IPS DF 6.9 (cell line): Measurements from ENCODE around the gene ARPP21.

Experiments
- DNase-seq: peaks from one replicate; pipeline ENCODE4 v3.0.0-alpha.2; 2013; ENCODE audit warnings: low read depth, low spot score
- H3K27ac ChIP-seq: one replicate; pipeline ENCODE4 v1.5.1; 2013; ENCODE audit warnings: low read length, control low read depth
- H3K27me3 ChIP-seq: 2 replicates; pipeline ENCODE4 v1.6.1; 2013; ENCODE audit warnings: mild to moderate bottlenecking, low read length; ENCODE audit not compliant: control insufficient read depth, insufficient read depth
- H3K36me3 ChIP-seq: 2 replicates; pipeline ENCODE4 v1.6.1; 2013; ENCODE audit warnings: low read length; ENCODE audit not compliant: control insufficient read depth, insufficient read depth
- H3K4me1 ChIP-seq: 2 replicates; pipeline ENCODE4 v1.6.1; 2013; ENCODE audit warnings: low read length; ENCODE audit not compliant: control insufficient read depth, insufficient read depth
- H3K4me3 ChIP-seq: 2 replicates; pipeline ENCODE4 v1.5.1; 2013; ENCODE audit warnings: mild to moderate bottlenecking, low read length
- H3K9me3 ChIP-seq: 2 replicates; pipeline ENCODE4 v1.6.1; 2013; ENCODE audit warnings: low read length, inconsistent platforms; ENCODE audit not compliant: control insufficient read depth, insufficient read depth
- WGBS: extraction: QIAGEN DNeasy Blood & Tissue Kit; methylation state at CpG from one replicate; pipeline ENCODE4 v1.1.7; 2013; ENCODE audit warnings: mixed read lengths, missing lambda C conversion rate; ENCODE audit not compliant: insufficient read length, insufficient coverage; 5-methylcytosine and 5-hydroxymethylcytosine counted together

Gene ARPP21

DNA sequence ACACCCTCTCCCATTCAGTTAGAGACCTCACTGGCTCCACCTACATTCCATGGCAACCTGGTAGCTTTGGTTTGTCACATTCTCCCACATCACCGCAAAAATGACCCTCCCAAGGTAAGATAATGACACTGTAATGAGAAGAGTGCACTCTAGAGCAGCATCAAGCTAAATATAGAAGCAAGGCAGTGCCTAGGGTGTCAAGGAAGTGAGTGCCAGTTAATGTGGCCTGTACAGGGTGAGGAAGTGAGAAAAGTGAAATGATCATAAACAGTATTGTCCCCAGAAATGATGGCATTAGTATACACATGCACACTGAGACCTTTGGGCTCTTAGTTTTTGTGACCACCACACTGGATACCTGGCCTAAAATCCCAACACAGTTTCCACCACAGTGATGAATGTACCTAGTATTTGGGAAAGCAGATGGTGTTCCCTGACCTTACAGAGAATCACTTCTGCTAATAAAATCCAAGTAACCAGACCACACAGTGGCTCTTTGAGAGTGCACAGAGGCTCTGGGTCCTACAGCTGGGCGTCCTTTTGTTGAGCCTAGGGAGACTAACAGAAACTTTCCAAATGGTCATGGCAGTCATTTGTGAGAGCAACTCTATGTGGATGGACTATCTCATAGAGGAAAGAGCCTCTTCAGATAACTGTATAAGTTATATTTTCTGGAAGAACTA, 106.6 kb downstream of the ARPP21 start:
- Histone ChIP-seq H3K36me3 (no peaks in the 10 kb centered on the region), H3K9me3 (no peaks in the 10 kb centered on the region), H3K27ac (no peak overlapping the region), H3K4me3 (no peak overlapping the region), H3K27me3 (peaks cover 7% of the 10 kb centered on the region), H3K4me1 (peaks cover 2% of the 10 kb centered on the region; the same call in 1 of the 2 replicates)
- WGBS = no CpG with 5 or more reads among the region's 2 CpGs
- no peak for DNase-seq

DNA sequence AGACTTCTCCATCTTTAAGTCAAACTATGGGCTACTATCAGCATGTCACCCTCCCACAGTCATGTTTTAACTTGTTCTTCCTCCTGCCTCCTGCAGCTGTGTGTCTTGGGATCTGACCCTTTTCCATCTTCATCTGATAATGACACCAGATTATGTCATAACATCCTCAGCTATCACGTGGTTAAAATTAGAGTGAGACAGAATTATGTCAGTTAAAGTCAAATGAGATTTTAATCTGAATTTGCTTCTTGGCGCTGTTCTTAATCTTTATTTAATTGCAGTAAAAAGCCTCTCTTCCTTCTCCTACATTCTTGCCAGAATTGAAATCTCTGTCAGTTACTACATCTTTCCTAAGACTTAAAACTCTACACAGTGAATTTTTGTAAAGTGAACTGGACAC, 107.2 kb downstream of the ARPP21 start:
- no CpG with 5 or more reads among the region's 2 CpGs for WGBS
- H3K9me3 ChIP-seq = no peaks in the 10 kb centered on the region
- peaks cover 7% of the 10 kb centered on the region for H3K27me3 ChIP-seq
- no peak overlapping the region for H3K27ac ChIP-seq
- no peak for DNase-seq
- no peaks in the 10 kb centered on the region for H3K36me3 ChIP-seq
- peaks cover 2% of the 10 kb centered on the region; the same call in 1 of the 2 replicates for H3K4me1 ChIP-seq
- no peak overlapping the region for H3K4me3 ChIP-seq

GRCh38 chr3:35748144-35748543, 108.8 kb downstream of the ARPP21 start:
- no peak for DNase-seq
- Histone ChIP-seq H3K4me3 (no peak overlapping the region), H3K36me3 (no peaks in the 10 kb centered on the region), H3K27me3 (peaks cover 7% of the 10 kb centered on the region), H3K27ac (no peak overlapping the region), H3K9me3 (no peaks in the 10 kb centered on the region), H3K4me1 (peaks cover 2% of the 10 kb centered on the region; the same call in 1 of the 2 replicates)

DNA sequence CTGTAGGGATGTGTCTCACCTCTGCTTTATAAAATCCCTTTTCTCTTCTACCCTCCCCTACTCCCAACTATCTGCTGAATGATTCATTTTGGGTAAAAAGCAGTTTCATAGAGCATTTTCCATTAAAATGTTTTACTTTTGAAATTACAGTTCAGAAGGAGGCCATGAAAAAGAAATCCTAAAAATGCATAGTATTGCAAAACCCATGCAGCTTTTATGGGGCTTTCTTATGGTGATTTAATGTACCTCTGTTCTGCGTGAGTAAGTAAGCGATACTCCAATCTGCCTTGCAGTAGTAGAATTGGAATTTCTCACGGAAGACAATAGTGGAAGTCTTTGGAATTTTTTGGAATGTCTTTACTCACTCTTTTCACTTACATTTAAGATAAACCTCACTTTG, 111.9 kb downstream of the ARPP21 start:
- no peaks in the 10 kb centered on the region for H3K36me3 ChIP-seq
- H3K4me3 ChIP-seq = no peak overlapping the region
- DNase-seq = no peak
- no peaks in the 10 kb centered on the region for H3K9me3 ChIP-seq
- H3K27ac ChIP-seq = no peak overlapping the region
- H3K4me1 ChIP-seq = no peaks in the 10 kb centered on the region
- WGBS = no CpG with 5 or more reads among the region's 3 CpGs
- H3K27me3 ChIP-seq = peaks cover 2% of the 10 kb centered on the region; the same call in 1 of the 2 replicates

DNA sequence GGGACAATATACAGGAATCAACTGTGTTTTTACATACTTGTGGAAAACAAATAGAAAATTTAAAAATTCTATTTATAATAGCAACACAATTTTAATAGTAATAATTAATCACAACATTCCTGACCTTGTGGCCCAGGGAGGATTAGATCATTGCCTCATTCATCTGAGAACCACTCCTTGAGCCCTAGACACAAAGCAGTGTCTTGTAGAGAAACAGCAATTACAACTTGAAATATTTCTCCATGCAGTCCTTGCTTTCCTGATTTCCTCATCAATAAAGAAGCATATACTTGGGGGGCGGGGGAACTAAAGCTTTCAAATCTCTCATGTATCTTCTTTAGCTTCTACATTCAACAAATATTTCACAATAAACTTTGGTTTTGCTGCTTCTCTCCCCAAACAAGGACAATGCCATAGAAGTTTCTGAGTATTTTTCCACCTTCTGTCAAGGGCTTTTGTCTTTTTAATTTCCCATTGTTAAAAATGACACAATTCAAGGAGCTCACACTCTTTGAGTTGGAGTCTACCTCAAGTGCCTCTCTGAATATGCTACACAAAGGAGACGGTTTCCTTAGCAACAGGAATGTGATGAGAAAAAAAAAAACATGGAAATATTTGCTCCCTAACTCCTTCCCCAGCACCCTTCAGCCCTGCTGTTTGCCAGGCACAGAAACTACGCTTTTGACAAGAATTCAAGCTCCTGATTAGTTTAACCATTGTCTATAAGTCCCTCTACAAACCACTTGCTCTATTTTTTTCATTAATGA, 118.8 kb downstream of the ARPP21 start:
- no peaks in the 10 kb centered on the region for H3K27me3 ChIP-seq
- WGBS = no CpG with 5 or more reads among the region's 3 CpGs
- H3K4me3 ChIP-seq = no peak overlapping the region
- DNase-seq = no peak
- no peaks in the 10 kb centered on the region for H3K9me3 ChIP-seq
- no peak overlapping the region for H3K27ac ChIP-seq
- no peaks in the 10 kb centered on the region for H3K36me3 ChIP-seq
- no peaks in the 10 kb centered on the region for H3K4me1 ChIP-seq

DNA sequence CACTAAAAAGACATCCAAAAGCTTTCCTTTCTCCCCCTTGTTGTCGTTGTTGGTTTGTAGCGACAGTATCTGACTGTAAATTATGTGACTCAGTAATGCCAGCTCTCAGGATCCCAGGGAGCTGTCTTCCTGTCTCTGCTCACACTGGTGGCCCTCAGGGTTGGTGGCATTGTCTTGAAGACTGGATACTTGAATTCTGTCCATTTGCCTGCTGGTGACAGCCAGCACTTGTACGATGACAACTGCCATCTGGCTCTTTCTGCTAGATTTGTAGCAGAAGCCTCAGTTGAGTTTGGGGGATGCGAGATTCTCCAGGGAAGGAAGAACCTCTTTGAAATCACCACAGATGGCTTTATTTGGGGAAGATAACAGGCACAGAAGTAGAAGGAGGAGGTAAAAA, 120.8 kb downstream of the ARPP21 start:
- H3K27me3 ChIP-seq = no peaks in the 10 kb centered on the region
- H3K27ac ChIP-seq = no peak overlapping the region
- WGBS = no CpG with 5 or more reads among the region's 4 CpGs
- H3K9me3 ChIP-seq = no peaks in the 10 kb centered on the region
- H3K4me3 ChIP-seq = no peak overlapping the region
- H3K36me3 ChIP-seq = no peaks in the 10 kb centered on the region
- no peak for DNase-seq
- H3K4me1 ChIP-seq = no peaks in the 10 kb centered on the region; the same call in 1 of the 2 replicates

GRCh38 chr3:35761311-35761710, 122.0 kb downstream of the ARPP21 start:
- no peaks in the 10 kb centered on the region for H3K9me3 ChIP-seq
- no peak for DNase-seq
- no peaks in the 10 kb centered on the region; the same call in 1 of the 2 replicates for H3K4me1 ChIP-seq
- H3K27ac ChIP-seq = no peak overlapping the region
- WGBS = no CpG with 5 or more reads among the region's 1 CpG
- H3K27me3 ChIP-seq = no peaks in the 10 kb centered on the region
- H3K36me3 ChIP-seq = no peaks in the 10 kb centered on the region
- H3K4me3 ChIP-seq = no peak overlapping the region

DNA sequence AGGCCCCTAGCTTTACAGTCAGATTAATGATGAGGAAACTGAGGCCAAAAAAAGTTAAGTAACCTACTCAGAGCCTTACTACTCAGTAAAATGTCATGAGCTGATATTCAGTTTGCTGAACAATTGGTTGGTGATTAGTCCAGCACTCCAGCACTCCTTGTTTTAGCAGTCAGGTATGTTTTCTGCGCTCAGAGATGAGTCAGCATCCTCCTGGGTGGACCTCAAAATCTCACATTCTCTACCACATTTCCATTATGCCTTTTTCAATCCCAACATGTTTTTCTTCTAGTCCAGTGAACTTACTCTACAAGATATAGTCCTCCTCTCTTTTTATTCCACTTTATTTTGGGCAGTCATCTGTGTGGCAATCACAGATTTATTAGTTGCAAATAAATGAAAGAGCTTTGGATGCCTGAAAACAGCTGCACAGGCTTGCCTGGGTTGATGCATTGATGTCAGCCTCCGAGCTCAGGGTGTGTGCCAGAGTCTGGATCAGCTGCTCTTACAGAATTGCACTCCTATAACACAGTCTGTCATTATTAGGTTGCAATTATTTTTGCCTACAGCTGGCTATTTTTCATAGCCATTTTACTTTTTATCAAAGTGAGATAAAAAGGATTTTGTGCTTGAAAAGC, 133.2 kb downstream of the ARPP21 start:
- Histone ChIP-seq H3K27me3 (no peaks in the 10 kb centered on the region), H3K36me3 (no peaks in the 10 kb centered on the region), H3K27ac (no peak overlapping the region), H3K9me3 (no peaks in the 10 kb centered on the region), H3K4me1 (no peaks in the 10 kb centered on the region), H3K4me3 (no peak overlapping the region)
- WGBS = no CpG with 5 or more reads among the region's 2 CpGs
- no peak for DNase-seq

GRCh38 chr3:35773417-35773816, 134.1 kb downstream of the ARPP21 start:
- H3K4me1 ChIP-seq = no peaks in the 10 kb centered on the region
- H3K36me3 ChIP-seq = no peaks in the 10 kb centered on the region
- DNase-seq = no peak
- H3K27ac ChIP-seq = no peak overlapping the region
- WGBS = no CpG with 5 or more reads among the region's 1 CpG
- no peaks in the 10 kb centered on the region for H3K9me3 ChIP-seq
- H3K27me3 ChIP-seq = no peaks in the 10 kb centered on the region
- H3K4me3 ChIP-seq = no peak overlapping the region

DNA sequence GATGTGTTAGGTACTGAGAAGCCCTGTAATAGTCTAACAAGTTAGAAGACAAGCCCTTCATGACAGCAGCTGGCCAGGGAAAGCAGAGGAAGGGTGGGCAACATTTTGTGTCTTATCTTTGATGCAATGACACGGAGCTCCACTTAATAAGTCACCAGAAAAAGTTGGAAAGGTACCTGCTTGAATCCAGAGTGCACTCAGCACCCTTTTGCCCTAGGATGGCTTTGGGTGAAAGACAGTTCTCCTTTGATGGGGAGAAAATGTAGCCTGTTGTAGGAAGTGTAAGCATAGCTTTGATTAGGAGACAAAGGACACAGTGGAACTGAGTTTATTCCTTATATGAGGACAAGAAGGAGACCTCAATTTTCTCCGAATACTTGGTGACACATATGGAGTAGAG, 137.0 kb downstream of the ARPP21 start:
- Histone ChIP-seq H3K4me3 (no peak overlapping the region), H3K27ac (no peak overlapping the region), H3K27me3 (no peaks in the 10 kb centered on the region), H3K9me3 (no peaks in the 10 kb centered on the region), H3K36me3 (no peaks in the 10 kb centered on the region), H3K4me1 (no peaks in the 10 kb centered on the region)
- WGBS = no CpG with 5 or more reads among the region's 2 CpGs
- DNase-seq = no peak
